Central memory CD4-positive, alpha-beta T cell (primary cell): ENCODE data around the gene HOXA5.

Experiments used
- DNase-seq: peaks from one replicate; pipeline ENCODE4 v3.0.0; 2022

The HOXA5 gene

GRCh38 chr7:27182285-27182841 lies 38.9 kb upstream of the HOXA5 start:
- DNase-seq: no peak

- DNase-seq: no peak
Measured at GRCh38 chr7:27181795-27182275, 38.4 kb upstream of the HOXA5 start.

GRCh38 chr7:27180431-27181420 lies 37.2 kb upstream of the HOXA5 start:
- DNase-seq: no peak

- DNase-seq: no peak
Measured at GRCh38 chr7:27179503-27180430, 36.3 kb upstream of the HOXA5 start.

GRCh38 chr7:27179030-27179429 lies 35.5 kb upstream of the HOXA5 start:
- no peak for DNase-seq

- DNase-seq: no peak
Measured at GRCh38 chr7:27178366-27178765, 34.9 kb upstream of the HOXA5 start.

GRCh38 chr7:27177795-27178320 lies 34.4 kb upstream of the HOXA5 start:
- DNase-seq: no peak

GRCh38 chr7:27176962-27177794 lies 33.7 kb upstream of the HOXA5 start:
- DNase-seq: no peak

- DNase-seq: no peak
Measured at GRCh38 chr7:27176524-27176845, 33.0 kb upstream of the HOXA5 start.

- DNase-seq: no peak
Measured at GRCh38 chr7:27175626-27176523, 32.4 kb upstream of the HOXA5 start.

- DNase-seq: no peak
Measured at GRCh38 chr7:27174874-27175625, 31.6 kb upstream of the HOXA5 start.

- DNase-seq: no peak
Measured at GRCh38 chr7:27173956-27174873, 30.7 kb upstream of the HOXA5 start, which contains the start of gene HOXA10. Gene HOXA10, minus strand, starts transcription at chr7:27174320. Its CDS starts 14 bp downstream, at chr7:27174306.

- no peak for DNase-seq
Measured at GRCh38 chr7:27173511-27173955, 30.1 kb upstream of the HOXA5 start.

- no peak for DNase-seq
Measured at GRCh38 chr7:27172823-27173510, 29.5 kb upstream of the HOXA5 start.

GRCh38 chr7:27172315-27172774 lies 28.9 kb upstream of the HOXA5 start:
- no peak for DNase-seq

GRCh38 chr7:27171637-27172314 lies 28.3 kb upstream of the HOXA5 start:
- no peak for DNase-seq

- no peak for DNase-seq
Measured at GRCh38 chr7:27171325-27171636, 27.8 kb upstream of the HOXA5 start.
